GM19240 (cell line): ENCODE measurements around the gene INHBB.
"Not testable (repeated sequence)": the region's sequence is repeated elsewhere in the genome, so short reads cannot be mapped to it uniquely, and the experiment has no call there.

Experiments used
- DNase-seq: peaks from one replicate; pipeline ENCODE4 v3.0.0; 2011; ENCODE audit warnings: low spot score; ENCODE audit not compliant: insufficient read length

Gene INHBB

GRCh38 chr2:120346026-120346666 lies at the start of gene INHBB:
Gene INHBB, plus strand, starts transcription at chr2:120346136. Its CDS starts 53 bp downstream, at chr2:120346189.
- DNase-seq = no peak

- no peak for DNase-seq
Measured at GRCh38 chr2:120298173-120298835, 47.6 kb upstream of the INHBB start.

- no peak for DNase-seq
Measured at GRCh38 chr2:120299004-120299403, 46.9 kb upstream of the INHBB start.

GRCh38 chr2:120299561-120299960 lies 46.4 kb upstream of the INHBB start:
- DNase-seq = no peak

GRCh38 chr2:120300385-120300784 lies 45.6 kb upstream of the INHBB start:
- DNase-seq = no peak

GRCh38 chr2:120301284-120301683 lies 44.7 kb upstream of the INHBB start:
- DNase-seq = no peak

GRCh38 chr2:120302301-120302700 lies 43.6 kb upstream of the INHBB start:
- DNase-seq = no peak

GRCh38 chr2:120303177-120303576 lies 42.8 kb upstream of the INHBB start:
- no peak for DNase-seq

- DNase-seq = no peak
Measured at GRCh38 chr2:120305296-120305695, 40.6 kb upstream of the INHBB start.

GRCh38 chr2:120305937-120306490 lies 39.9 kb upstream of the INHBB start:
- no peak for DNase-seq

- DNase-seq = no peak
Measured at GRCh38 chr2:120307482-120307881, 38.5 kb upstream of the INHBB start.

- no peak for DNase-seq
Measured at GRCh38 chr2:120308038-120308910, 37.7 kb upstream of the INHBB start.

- DNase-seq = peak; percentile 65
Measured at GRCh38 chr2:120310136-120310535, 35.8 kb upstream of the INHBB start.

GRCh38 chr2:120310841-120311240 lies 35.1 kb upstream of the INHBB start:
- not testable (repeated sequence) for DNase-seq

- DNase-seq = no peak
Measured at GRCh38 chr2:120312076-120312475, 33.9 kb upstream of the INHBB start.

GRCh38 chr2:120312860-120313694 lies 32.9 kb upstream of the INHBB start:
- peak; percentile 55 for DNase-seq

- no peak for DNase-seq
Measured at GRCh38 chr2:120313695-120314615, 32.0 kb upstream of the INHBB start.

- no peak for DNase-seq
Measured at GRCh38 chr2:120314690-120315366, 31.1 kb upstream of the INHBB start.

- no peak for DNase-seq
Measured at GRCh38 chr2:120315367-120316033, 30.4 kb upstream of the INHBB start.
